HCT116 (cell line): ENCODE measurements around the gene ARPC1A. TPM values are rescaled to one million over a fixed set of nuclear protein-coding genes. Genes with fewer than 3 reads are reported as not detected.

Experiments used
- ATAC-seq: fragments of 200-7000 bp; cut with Tn5 transposase; 2 replicates; pipeline ENCODE4 v1.9.1; 2020; ENCODE audit warnings: mild to moderate bottlenecking, moderate library complexity
- BruUV-seq: library from RNA; stranded (reverse); fragments of 400-500 nt; replicated peaks from 2 replicates; lab custom pipeline; 2021; lab: Mats Ljungman, UMichigan
- CTCF ChIA-PET: fragments of 300-600 bp; sonication (Branson Sonifier 250); formaldehyde crosslinking; loops from one replicate; lab custom pipeline; 2021; ENCODE audit warnings: antibody characterized with exemption; lab: Charles Lee
- POLR2A ChIA-PET: fragments of 300-600, 350-600 bp; sonication (Branson Sonifier 250); formaldehyde crosslinking; loops from one replicate; lab custom pipeline; 2021; ENCODE audit warnings: antibody characterized with exemption; lab: Charles Lee
- RAD21 ChIA-PET, 2 experiments: fragments of 300-600 bp; sonication (Branson Sonifier 250); formaldehyde crosslinking; loops; one replicate each; lab custom pipeline; 2023; ENCODE audit warnings: low total read pairs in 2 of 2; ENCODE audit not compliant: uncharacterized antibody in 2 of 2, unreplicated experiment in 2 of 2, low non-redundant PET in 1 of 2; lab: Charles Lee
- DNase-seq: peaks from one replicate; pipeline ENCODE4 v3.0.0-alpha.2; 2010; ENCODE audit warnings: low read depth, low spot score
- H2AFZ ChIP-seq: fragments of 200-600 bp; shearing (Covaris generic), sonication (generic); 2 replicates; pipeline ENCODE4 v1.6.1; 2017; ENCODE audit warnings: low read depth, mixed run types, mixed read lengths, antibody characterized with exemption, low read length; ENCODE audit not compliant: poor library complexity, severe bottlenecking
- H3K27ac ChIP-seq: 2 replicates; pipeline ENCODE4 v1.5.1; 2012; ENCODE audit warnings: low read depth, low read length
- H3K27me3 ChIP-seq: fragments of 200-600 bp; sonication (generic); 2 replicates; pipeline ENCODE4 v1.6.1; 2016; ENCODE audit warnings: mixed run types, low read length, mixed read lengths; ENCODE audit not compliant: insufficient read depth
- H3K36me3 ChIP-seq, 2 experiments: fragments of 200-500 bp in 1 of 2; fragments of 200-600 bp in 1 of 2; sonication (Bioruptor generic) in 1 of 2; sonication (generic) in 1 of 2; 2 replicates each; pipeline versions ENCODE4 v1.5.1 to v1.6.1; 2014 to 2016; ENCODE audit warnings: low read length in 2 of 2, inconsistent platforms in 1 of 2, mixed read lengths in 1 of 2, mixed run types in 1 of 2; ENCODE audit not compliant: insufficient read depth in 2 of 2, control insufficient read depth in 1 of 2
- H3K4me1 ChIP-seq, 2 experiments: fragments of 200-600 bp in 1 of 2; sonication (generic) in 1 of 2; 2 replicates each; pipeline versions ENCODE4 v1.5.1 to v1.6.1; 2012 to 2017; ENCODE audit warnings: low read length in 2 of 2, inconsistent platforms in 1 of 2, mild to moderate bottlenecking in 1 of 2, mixed read lengths in 1 of 2, mixed run types in 1 of 2, moderate library complexity in 1 of 2; ENCODE audit not compliant: insufficient read depth in 2 of 2, control insufficient read depth in 1 of 2
- H3K4me2 ChIP-seq: fragments of 200-600 bp; sonication (generic); 2 replicates; pipeline ENCODE4 v1.6.1; 2017; ENCODE audit warnings: mixed run types, low read length, mixed read lengths
- H3K4me3 ChIP-seq, 2 experiments: fragments of 200-600 bp in 1 of 2; sonication (generic) in 1 of 2; replicated peaks in 1 of 2; 2 replicates each; pipeline ENCODE4 v1.5.1; 2011 to 2016; ENCODE audit warnings: low read length in 2 of 2, control low read depth in 1 of 2, low read depth in 1 of 2, mild to moderate bottlenecking in 1 of 2, mixed read lengths in 1 of 2, mixed run types in 1 of 2
- H3K79me2 ChIP-seq: fragments of 200-600 bp; sonication (generic); 2 replicates; pipeline ENCODE4 v1.6.1; 2017; ENCODE audit warnings: mild to moderate bottlenecking, mixed run types, low read length, moderate library complexity, mixed read lengths; ENCODE audit not compliant: insufficient read depth
- H3K9ac ChIP-seq: fragments of 200-600 bp; sonication (generic); 2 replicates; pipeline ENCODE4 v1.6.1; 2016; ENCODE audit warnings: low read length, mixed read lengths
- H3K9me2 ChIP-seq: fragments of 200-600 bp; sonication (generic), shearing (Covaris generic); 2 replicates; pipeline ENCODE4 v1.6.1; 2017; ENCODE audit warnings: mixed run types, mild to moderate bottlenecking, moderate library complexity; ENCODE audit not compliant: insufficient read depth
- H3K9me3 ChIP-seq, 2 experiments: fragments of 200-500 bp in 1 of 2; fragments of 200-600 bp in 1 of 2; sonication (Bioruptor generic) in 1 of 2; sonication (generic) in 1 of 2; 2 replicates each; pipeline ENCODE4 v1.6.1; 2014 to 2017; ENCODE audit warnings: low read length in 2 of 2, mixed read lengths in 2 of 2, inconsistent platforms in 1 of 2, low read depth in 1 of 2, mild to moderate bottlenecking in 1 of 2, mixed run types in 1 of 2, moderate library complexity in 1 of 2; ENCODE audit not compliant: control insufficient read depth in 1 of 2, insufficient read depth in 1 of 2
- H4K20me1 ChIP-seq: fragments of 200-600 bp; sonication (generic), shearing (Covaris generic); 2 replicates; pipeline ENCODE4 v1.6.1; 2017; ENCODE audit warnings: mixed run types, mild to moderate bottlenecking, moderate library complexity; ENCODE audit not compliant: insufficient read depth
- CBX3 ChIP-seq: IDR thresholded peaks from 2 replicates; pipeline ENCODE4 v1.6.1; 2012; ENCODE audit warnings: low read depth
- CEBPB ChIP-seq: IDR thresholded peaks from 2 replicates; pipeline ENCODE4 v1.6.1; 2012; ENCODE audit warnings: low read depth
- CTCF ChIP-seq, 3 experiments: fragments of 200-600 bp in 1 of 3; sonication (generic) in 1 of 3; IDR thresholded peaks in 2 of 3; conservative IDR thresholded peaks in 1 of 3; 2 replicates each; pipeline ENCODE4 v1.5.1; 2012 to 2017; ENCODE audit warnings: low read depth in 2 of 3, low read length in 2 of 3, antibody characterized with exemption in 1 of 3, borderline replicate concordance in 1 of 3, control low read depth in 1 of 3, mild to moderate bottlenecking in 1 of 3, mixed read lengths in 1 of 3, mixed run types in 1 of 3, moderate library complexity in 1 of 3; ENCODE audit not compliant: insufficient read depth in 1 of 3
- ELF1 ChIP-seq: IDR thresholded peaks from 2 replicates; pipeline ENCODE4 v1.6.1; 2012; ENCODE audit warnings: low read depth, borderline replicate concordance
- POLR2A ChIP-seq: IDR thresholded peaks from 2 replicates; pipeline ENCODE4 v1.7.0; 2011; ENCODE audit warnings: borderline replicate concordance; ENCODE audit not compliant: insufficient read depth, insufficient read length; ENCODE audit errors: extremely low read depth
- POLR2AphosphoS5 ChIP-seq: IDR thresholded peaks from 2 replicates; pipeline ENCODE4 v1.6.1; 2011; ENCODE audit warnings: mild to moderate bottlenecking, low read depth, low read length, moderate library complexity
- RAD21 ChIP-seq: IDR thresholded peaks from 2 replicates; pipeline ENCODE4 v1.6.1; 2012; ENCODE audit warnings: low read depth, mild to moderate bottlenecking
- SIN3A ChIP-seq: IDR thresholded peaks from 2 replicates; pipeline ENCODE4 v1.6.1; 2012; ENCODE audit warnings: low read depth
- SP1 ChIP-seq: IDR thresholded peaks from 2 replicates; pipeline ENCODE4 v1.6.1; 2012; ENCODE audit warnings: low read depth
- SRF ChIP-seq: IDR thresholded peaks from 2 replicates; pipeline ENCODE4 v1.6.1; 2012; ENCODE audit warnings: low read depth
- TCF7L2 ChIP-seq: IDR thresholded peaks from 2 replicates; pipeline ENCODE4 v1.7.0; 2011; ENCODE audit warnings: borderline replicate concordance, inconsistent platforms; ENCODE audit not compliant: insufficient read depth, insufficient read length; ENCODE audit errors: extremely low read depth
- intact Hi-C: fragments of 100-400 bp; cut with micrococcal nuclease; formaldehyde crosslinking; loops from 2 replicates; pipeline ENCODE4 v1.10.0; 2022
- total RNA-seq: library from RNA; stranded (reverse); gene quantifications from one replicate; pipeline ENCODE4 v1.2.1, GENCODE V29; 2021; ENCODE audit not compliant: unreplicated experiment

Gene ARPC1A
- total RNA-seq, 1 experiment from 2014 or later = 250 TPM

- no TSS peak for BruUV-seq
- H3K4me1 ChIP-seq = peaks cover 5 to 14% of the 10 kb centered on the region in 2 experiments
- TF ChIP-seq CBX3 = no peak
- no peak overlapping the region for H2AFZ ChIP-seq
- ATAC-seq (no peak), DNase-seq (no peak)
- no peaks in the 10 kb centered on the region for H3K9me2 ChIP-seq
- no peaks in the 10 kb centered on the region for H3K79me2 ChIP-seq
- ChIA-PET RAD21 (interaction anchor here in 1 of 2 experiments (0.9 kb wide), 1 partner anchor 44 kb away, joined by 3 read pairs; no protein-coding TSS in a partner anchor), POLR2A (no interaction called here), CTCF (no interaction called here)
- H3K9ac ChIP-seq = no peak overlapping the region
- intact Hi-C loops = no loop called here
- peaks cover 34 to 43% of the 10 kb centered on the region in 2 experiments; a peak in 3 of 4 replicates for H3K36me3 ChIP-seq
- no peaks in the 10 kb centered on the region for H4K20me1 ChIP-seq
- no peak overlapping the region for H3K27ac ChIP-seq
- no peak overlapping the region for H3K4me2 ChIP-seq
- no peak overlapping the region for H3K4me3 ChIP-seq
- H3K9me3 ChIP-seq = no peaks in the 10 kb centered on the region
- H3K27me3 ChIP-seq = no peaks in the 10 kb centered on the region
Observed at GRCh38 chr7:99362801-99363200, 37.1 kb downstream of the ARPC1A start.

- TF ChIP-seq CTCF (IDR thresholded peaks at IDR 0.05 in 2 of 3, conservative IDR thresholded peaks at IDR 0.05 in 1 of 3; ENCODE audit: borderline replicate concordance in 1 of 3, insufficient read depth in 1 of 3, low read depth in 2 of 3, low read length in 2 of 3) (no peak), POLR2A (no peak), CEBPB (no peak), POLR2AphosphoS5 (no peak), RAD21 (no peak), ELF1 (no peak), SIN3A (no peak), SRF (no peak), TCF7L2 (no peak), SP1 (no peak)
- DNase-seq = no peak
- Histone ChIP-seq H3K4me2 (no peak overlapping the region), H4K20me1 (no peaks in the 10 kb centered on the region), H3K4me1 (peaks cover 5 to 14% of the 10 kb centered on the region in 2 experiments), H3K9me3 (no peaks in the 10 kb centered on the region), H2AFZ (no peak overlapping the region), H3K27ac (no peak overlapping the region), H3K4me3 (no peak overlapping the region), H3K27me3 (no peaks in the 10 kb centered on the region), H3K9ac (no peak overlapping the region), H3K79me2 (no peaks in the 10 kb centered on the region), H3K36me3 (peaks cover 29 to 39% of the 10 kb centered on the region in 2 experiments; a peak in 3 of 4 replicates), H3K9me2 (no peaks in the 10 kb centered on the region)
- no peak for ATAC-seq
- POLR2A ChIA-PET = no interaction called here
- no TSS peak for BruUV-seq
- intact Hi-C loops = no loop called here
- CTCF ChIA-PET = no interaction called here
- RAD21 ChIA-PET = interaction anchor here in 1 of 2 experiments (0.9 kb wide), 1 partner anchor 44 kb away, joined by 3 read pairs; no protein-coding TSS in a partner anchor
Observed at GRCh38 chr7:99363286-99363685, 37.6 kb downstream of the ARPC1A start.
